Hepatocyte (in vitro differentiated cells): ENCODE data around the gene ZNF729.

ENCODE experiments used
- EZH2 ChIP-seq: fragments of 200-600 bp; sonication (generic); IDR thresholded peaks from 2 replicates; pipeline ENCODE4 v1.6.1; 2016; ENCODE audit warnings: antibody characterized with exemption, mild to moderate bottlenecking, borderline replicate concordance
- EZH2phosphoT487 ChIP-seq: fragments of 200-600 bp; sonication (generic); IDR thresholded peaks from one replicate; pipeline ENCODE4 v1.6.1; 2018; ENCODE audit warnings: antibody characterized with exemption, mild to moderate bottlenecking, low read depth, moderate library complexity; ENCODE audit not compliant: unreplicated experiment, severe bottlenecking
- TF ChIP-seq, protein P1 (sequence below): fragments of 200-600 bp; sonication (generic); IDR thresholded peaks from 2 replicates; pipeline ENCODE4 v1.5.1; 2016; ENCODE audit warnings: antibody characterized with exemption, mild to moderate bottlenecking; ENCODE audit not compliant: poor library complexity

DNA sequence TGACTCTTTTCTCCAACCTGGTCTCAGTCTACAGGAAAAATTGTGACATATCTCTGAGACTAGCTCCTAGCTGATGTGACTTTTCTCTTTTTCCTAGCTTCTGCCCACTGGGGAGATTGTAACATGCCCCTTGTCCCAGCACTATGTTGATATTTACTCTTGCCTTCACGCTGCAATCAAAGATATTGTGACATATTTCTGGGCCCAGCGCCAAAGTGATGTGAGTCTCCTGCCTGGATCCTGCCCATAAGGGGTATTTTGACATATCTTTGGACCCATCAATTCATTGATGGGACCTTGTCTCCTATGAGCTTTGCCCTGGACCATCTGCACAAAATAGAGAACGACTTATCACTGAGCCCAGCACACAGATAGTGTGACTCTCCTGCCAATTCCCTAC lies 41.1 kb downstream of the ZNF729 start:
- TF ChIP-seq EZH2 (no peak), EZH2phosphoT487 (no peak)
- TF ChIP-seq, protein P1, sequence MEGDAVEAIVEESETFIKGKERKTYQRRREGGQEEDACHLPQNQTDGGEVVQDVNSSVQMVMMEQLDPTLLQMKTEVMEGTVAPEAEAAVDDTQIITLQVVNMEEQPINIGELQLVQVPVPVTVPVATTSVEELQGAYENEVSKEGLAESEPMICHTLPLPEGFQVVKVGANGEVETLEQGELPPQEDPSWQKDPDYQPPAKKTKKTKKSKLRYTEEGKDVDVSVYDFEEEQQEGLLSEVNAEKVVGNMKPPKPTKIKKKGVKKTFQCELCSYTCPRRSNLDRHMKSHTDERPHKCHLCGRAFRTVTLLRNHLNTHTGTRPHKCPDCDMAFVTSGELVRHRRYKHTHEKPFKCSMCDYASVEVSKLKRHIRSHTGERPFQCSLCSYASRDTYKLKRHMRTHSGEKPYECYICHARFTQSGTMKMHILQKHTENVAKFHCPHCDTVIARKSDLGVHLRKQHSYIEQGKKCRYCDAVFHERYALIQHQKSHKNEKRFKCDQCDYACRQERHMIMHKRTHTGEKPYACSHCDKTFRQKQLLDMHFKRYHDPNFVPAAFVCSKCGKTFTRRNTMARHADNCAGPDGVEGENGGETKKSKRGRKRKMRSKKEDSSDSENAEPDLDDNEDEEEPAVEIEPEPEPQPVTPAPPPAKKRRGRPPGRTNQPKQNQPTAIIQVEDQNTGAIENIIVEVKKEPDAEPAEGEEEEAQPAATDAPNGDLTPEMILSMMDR: no peak
